Panc1 (cell line): ENCODE results near the gene CERKL.

Source experiments
- POLR2AphosphoS5 ChIP-seq: IDR thresholded peaks from 2 replicates; pipeline ENCODE4 v1.6.1; 2012; ENCODE audit warnings: mild to moderate bottlenecking, low read depth, low read length, moderate library complexity
- SIN3A ChIP-seq: IDR thresholded peaks from 2 replicates; pipeline ENCODE4 v1.6.1; 2012; ENCODE audit warnings: low read depth, mild to moderate bottlenecking, low read length, moderate library complexity, borderline replicate concordance; ENCODE audit not compliant: insufficient read depth
- TF ChIP-seq, protein P1 (sequence below): fragments of 450-650 bp; IDR thresholded peaks from 2 replicates; pipeline ENCODE4 v1.5.1; 2017; ENCODE audit warnings: mild to moderate bottlenecking
- TF ChIP-seq, protein P2 (sequence below), 2 experiments: IDR thresholded peaks; 2 replicates each; pipeline ENCODE4 v1.6.1; 2011 to 2012; ENCODE audit warnings: low read depth in 2 of 2, control low read depth in 1 of 2, low read length in 1 of 2, mild to moderate bottlenecking in 1 of 2, moderate library complexity in 1 of 2; ENCODE audit not compliant: insufficient read depth in 1 of 2

DNA sequence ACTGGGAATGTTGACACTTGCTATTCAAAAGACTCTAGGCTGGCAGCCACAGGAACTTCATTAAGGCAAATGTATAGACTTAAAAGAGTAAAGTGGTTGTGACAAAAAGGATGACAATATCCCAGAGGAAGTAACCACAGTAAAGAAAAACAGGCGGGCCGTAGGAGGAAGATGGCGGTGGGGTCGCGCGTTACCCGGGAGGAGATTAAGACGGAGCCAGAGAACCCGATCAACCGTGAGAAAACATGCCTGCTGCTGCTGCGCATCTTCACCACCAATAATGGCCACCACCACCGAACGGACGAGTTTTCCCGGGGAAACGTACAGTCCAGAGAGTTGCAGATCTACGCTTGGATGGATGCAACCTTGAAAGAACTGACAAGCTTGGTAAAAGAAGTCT lies 37.4 kb upstream of the CERKL start:
- TF ChIP-seq, protein P1, sequence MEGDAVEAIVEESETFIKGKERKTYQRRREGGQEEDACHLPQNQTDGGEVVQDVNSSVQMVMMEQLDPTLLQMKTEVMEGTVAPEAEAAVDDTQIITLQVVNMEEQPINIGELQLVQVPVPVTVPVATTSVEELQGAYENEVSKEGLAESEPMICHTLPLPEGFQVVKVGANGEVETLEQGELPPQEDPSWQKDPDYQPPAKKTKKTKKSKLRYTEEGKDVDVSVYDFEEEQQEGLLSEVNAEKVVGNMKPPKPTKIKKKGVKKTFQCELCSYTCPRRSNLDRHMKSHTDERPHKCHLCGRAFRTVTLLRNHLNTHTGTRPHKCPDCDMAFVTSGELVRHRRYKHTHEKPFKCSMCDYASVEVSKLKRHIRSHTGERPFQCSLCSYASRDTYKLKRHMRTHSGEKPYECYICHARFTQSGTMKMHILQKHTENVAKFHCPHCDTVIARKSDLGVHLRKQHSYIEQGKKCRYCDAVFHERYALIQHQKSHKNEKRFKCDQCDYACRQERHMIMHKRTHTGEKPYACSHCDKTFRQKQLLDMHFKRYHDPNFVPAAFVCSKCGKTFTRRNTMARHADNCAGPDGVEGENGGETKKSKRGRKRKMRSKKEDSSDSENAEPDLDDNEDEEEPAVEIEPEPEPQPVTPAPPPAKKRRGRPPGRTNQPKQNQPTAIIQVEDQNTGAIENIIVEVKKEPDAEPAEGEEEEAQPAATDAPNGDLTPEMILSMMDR: no peak
- TF ChIP-seq POLR2AphosphoS5 (no peak), SIN3A (no peak)
- TF ChIP-seq, protein P2, sequence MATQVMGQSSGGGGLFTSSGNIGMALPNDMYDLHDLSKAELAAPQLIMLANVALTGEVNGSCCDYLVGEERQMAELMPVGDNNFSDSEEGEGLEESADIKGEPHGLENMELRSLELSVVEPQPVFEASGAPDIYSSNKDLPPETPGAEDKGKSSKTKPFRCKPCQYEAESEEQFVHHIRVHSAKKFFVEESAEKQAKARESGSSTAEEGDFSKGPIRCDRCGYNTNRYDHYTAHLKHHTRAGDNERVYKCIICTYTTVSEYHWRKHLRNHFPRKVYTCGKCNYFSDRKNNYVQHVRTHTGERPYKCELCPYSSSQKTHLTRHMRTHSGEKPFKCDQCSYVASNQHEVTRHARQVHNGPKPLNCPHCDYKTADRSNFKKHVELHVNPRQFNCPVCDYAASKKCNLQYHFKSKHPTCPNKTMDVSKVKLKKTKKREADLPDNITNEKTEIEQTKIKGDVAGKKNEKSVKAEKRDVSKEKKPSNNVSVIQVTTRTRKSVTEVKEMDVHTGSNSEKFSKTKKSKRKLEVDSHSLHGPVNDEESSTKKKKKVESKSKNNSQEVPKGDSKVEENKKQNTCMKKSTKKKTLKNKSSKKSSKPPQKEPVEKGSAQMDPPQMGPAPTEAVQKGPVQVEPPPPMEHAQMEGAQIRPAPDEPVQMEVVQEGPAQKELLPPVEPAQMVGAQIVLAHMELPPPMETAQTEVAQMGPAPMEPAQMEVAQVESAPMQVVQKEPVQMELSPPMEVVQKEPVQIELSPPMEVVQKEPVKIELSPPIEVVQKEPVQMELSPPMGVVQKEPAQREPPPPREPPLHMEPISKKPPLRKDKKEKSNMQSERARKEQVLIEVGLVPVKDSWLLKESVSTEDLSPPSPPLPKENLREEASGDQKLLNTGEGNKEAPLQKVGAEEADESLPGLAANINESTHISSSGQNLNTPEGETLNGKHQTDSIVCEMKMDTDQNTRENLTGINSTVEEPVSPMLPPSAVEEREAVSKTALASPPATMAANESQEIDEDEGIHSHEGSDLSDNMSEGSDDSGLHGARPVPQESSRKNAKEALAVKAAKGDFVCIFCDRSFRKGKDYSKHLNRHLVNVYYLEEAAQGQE (IDR thresholded peaks at IDR 0.05; ENCODE audit: insufficient read depth in 1 of 2, low read depth in 2 of 2, low read length in 1 of 2): no peak
